IMR-90 (cell line): ENCODE measurements around the gene TJAP1. TPM values are rescaled to one million over a fixed set of nuclear protein-coding genes. Genes with fewer than 3 reads are reported as not detected.

ENCODE experiments used
- ATAC-seq: fragments of 200-7000 bp; cut with Tn5 transposase; 2 replicates; pipeline ENCODE4 v1.9.1; 2020; ENCODE audit warnings: low read depth, mild to moderate bottlenecking, moderate library complexity
- BruUV-seq: library from RNA; stranded (reverse); fragments of 400-500 nt; replicated peaks from 2 replicates; lab custom pipeline; 2021; lab: Mats Ljungman, UMichigan
- CTCF ChIA-PET: fragments of 300-600 bp; formaldehyde crosslinking; extraction: SDS; loops from one replicate; lab custom pipeline; 2021; ENCODE audit warnings: antibody characterized with exemption; lab: Yijun Ruan, JAX
- POLR2A ChIA-PET: fragments of 300-600 bp; sonication (Branson Sonifier 250); formaldehyde crosslinking; loops from one replicate; lab custom pipeline; 2022; ENCODE audit warnings: antibody characterized with exemption; ENCODE audit not compliant: unreplicated experiment; lab: Charles Lee
- DNase-seq: peaks from one replicate; pipeline ENCODE4 v3.0.0; 2013
- H2AFZ ChIP-seq: replicated peaks from 2 replicates; pipeline ENCODE3; 2013; ENCODE audit warnings: low read length, mild to moderate bottlenecking; ENCODE audit not compliant: poor library complexity
- H2AK5ac ChIP-seq: 2 replicates; pipeline ENCODE4 v1.6.1; 2013; ENCODE audit warnings: low read depth, low read length, inconsistent platforms
- H2AK9ac ChIP-seq: replicated peaks from 2 replicates; pipeline ENCODE3; 2013; ENCODE audit warnings: mild to moderate bottlenecking, low read depth, low read length, moderate library complexity; ENCODE audit not compliant: poor library complexity
- H2BK120ac ChIP-seq: 2 replicates; pipeline ENCODE4 v1.6.1; 2013; ENCODE audit warnings: low read depth, low read length, inconsistent platforms
- H2BK15ac ChIP-seq: 3 replicates; pipeline ENCODE4 v1.6.1; 2013; ENCODE audit warnings: low read depth, low read length, inconsistent platforms
- H2BK20ac ChIP-seq: 2 replicates; pipeline ENCODE4 v1.6.1; 2013; ENCODE audit warnings: low read depth, mild to moderate bottlenecking, inconsistent platforms, low read length, moderate library complexity
- H2BK5ac ChIP-seq: 2 replicates; pipeline ENCODE4 v1.6.1; 2013; ENCODE audit warnings: mild to moderate bottlenecking, low read depth, low read length, inconsistent platforms; ENCODE audit not compliant: poor library complexity, severe bottlenecking
- H3K14ac ChIP-seq: replicated peaks from 2 replicates; pipeline ENCODE4 v1.6.1; 2013; ENCODE audit warnings: low read depth, low read length, inconsistent platforms
- H3K18ac ChIP-seq: 2 replicates; pipeline ENCODE4 v1.6.1; 2013; ENCODE audit warnings: low read depth, low read length, control low read depth
- H3K23ac ChIP-seq: 2 replicates; pipeline ENCODE4 v1.6.1; 2013; ENCODE audit warnings: low read depth, low read length, inconsistent platforms
- H3K27ac ChIP-seq: 2 replicates; pipeline ENCODE4 v1.5.1; 2013; ENCODE audit warnings: mild to moderate bottlenecking, control low read depth, low read length; ENCODE audit not compliant: insufficient read depth
- H3K27me3 ChIP-seq: 2 replicates; pipeline ENCODE4 v1.6.1; 2013; ENCODE audit warnings: low read length; ENCODE audit not compliant: control insufficient read depth, insufficient read depth
- H3K36me3 ChIP-seq: 2 replicates; pipeline ENCODE4 v1.6.1; 2013; ENCODE audit warnings: low read length, mixed read lengths; ENCODE audit not compliant: control insufficient read depth, insufficient read depth
- H3K4ac ChIP-seq: 2 replicates; pipeline ENCODE4 v1.6.1; 2013; ENCODE audit warnings: low read depth, low read length, inconsistent platforms
- H3K4me1 ChIP-seq: 2 replicates; pipeline ENCODE4 v1.6.1; 2013; ENCODE audit warnings: low read length, mixed read lengths; ENCODE audit not compliant: control insufficient read depth, insufficient read depth
- H3K4me2 ChIP-seq: 2 replicates; pipeline ENCODE4 v1.6.1; 2013; ENCODE audit warnings: low read depth, mild to moderate bottlenecking, control low read depth, low read length, moderate library complexity
- H3K4me3 ChIP-seq: 2 replicates; pipeline ENCODE4 v1.5.1; 2013; ENCODE audit warnings: low read depth, mild to moderate bottlenecking, control low read depth, low read length, moderate library complexity; ENCODE audit not compliant: insufficient read depth
- H3K56ac ChIP-seq: 2 replicates; pipeline ENCODE4 v1.6.1; 2013; ENCODE audit warnings: low read length, inconsistent platforms; ENCODE audit not compliant: insufficient read depth; ENCODE audit errors: extremely low read depth
- H3K79me1 ChIP-seq, 2 experiments: 2 replicates each; pipeline ENCODE4 v1.6.1; 2013; ENCODE audit warnings: low read length in 2 of 2, inconsistent platforms in 1 of 2, low read depth in 1 of 2
- H3K9ac ChIP-seq: 2 replicates; pipeline ENCODE4 v1.6.1; 2013; ENCODE audit warnings: low read depth, low read length, control low read depth
- H3K9me1 ChIP-seq: 2 replicates; pipeline ENCODE4 v1.6.1; 2013; ENCODE audit warnings: low read length, inconsistent platforms; ENCODE audit not compliant: insufficient read depth
- H3K9me3 ChIP-seq: 2 replicates; pipeline ENCODE4 v1.6.1; 2013; ENCODE audit warnings: low read length; ENCODE audit not compliant: control insufficient read depth, insufficient read depth
- H4K20me1 ChIP-seq: 2 replicates; pipeline ENCODE4 v1.6.1; 2013; ENCODE audit warnings: low read length, inconsistent platforms; ENCODE audit not compliant: insufficient read depth
- H4K5ac ChIP-seq: 2 replicates; pipeline ENCODE4 v1.6.1; 2013; ENCODE audit warnings: mild to moderate bottlenecking, low read depth, low read length, control low read depth
- H4K8ac ChIP-seq, 2 experiments: 2 replicates each; pipeline ENCODE4 v1.6.1; 2013; ENCODE audit warnings: low read depth in 2 of 2, low read length in 2 of 2, control low read depth in 1 of 2, inconsistent platforms in 1 of 2
- H4K91ac ChIP-seq: 2 replicates; pipeline ENCODE4 v1.6.1; 2013; ENCODE audit warnings: low read depth, low read length, inconsistent platforms; ENCODE audit not compliant: insufficient read depth
- RAD21 ChIP-seq: IDR thresholded peaks from 2 replicates; pipeline ENCODE4 v1.6.1; 2012; ENCODE audit warnings: low read length, improper control_type of control experiment
- RFX5 ChIP-seq: IDR thresholded peaks from 2 replicates; pipeline ENCODE4 v1.8.0; 2012; ENCODE audit warnings: low read depth, mild to moderate bottlenecking, low read length, moderate library complexity
- WGBS, 2 experiments: methylation state at CpG; one replicate each; pipeline versions ENCODE4 v1.1.5 to v1.1.7; 2013; ENCODE audit warnings: missing lambda C conversion rate in 2 of 2; ENCODE audit not compliant: insufficient read length in 1 of 2; ENCODE audit errors: extremely low coverage in 2 of 2; 5-methylcytosine and 5-hydroxymethylcytosine counted together
- dilution Hi-C: fragments of 300-500 bp; cut with HindIII; formaldehyde crosslinking; loops from one replicate; pipeline ENCODE4 v1.14.3; 2018; ENCODE audit warnings: low sequenced_read_pairs; ENCODE audit not compliant: unreplicated experiment
- in situ Hi-C: fragments of 300-500 bp; cut with MboI; formaldehyde crosslinking; loops from 3 replicates; pipeline ENCODE4 v1.14.3; 2019; ENCODE audit warnings: low sequenced_read_pairs, inconsistent platforms, mixed read lengths
- intact Hi-C: fragments of 100-400 bp; cut with micrococcal nuclease; formaldehyde crosslinking; loops from 2 replicates; pipeline ENCODE4 v1.10.0; 2022
- polyA plus RNA-seq, 3 experiments: library from polyadenylated mRNA; depleted of rRNA; stranded (reverse); fragments of >200 nt; gene quantifications; 2 replicates each; pipeline ENCODE4 v1.2.3, GENCODE V29; 2012; ENCODE audit warnings: low replicate concordance in 1 of 3
- total RNA-seq: library from RNA; depleted of rRNA; stranded (reverse); fragments of >200 nt; gene quantifications from 2 replicates; pipeline ENCODE4 v1.2.3, GENCODE V29; 2012

The TJAP1 gene
- total and polyA plus RNA-seq, 2 of the 4 experiments (the other 2 are of a cell fraction) = 12.2 to 34.2 TPM

DNA sequence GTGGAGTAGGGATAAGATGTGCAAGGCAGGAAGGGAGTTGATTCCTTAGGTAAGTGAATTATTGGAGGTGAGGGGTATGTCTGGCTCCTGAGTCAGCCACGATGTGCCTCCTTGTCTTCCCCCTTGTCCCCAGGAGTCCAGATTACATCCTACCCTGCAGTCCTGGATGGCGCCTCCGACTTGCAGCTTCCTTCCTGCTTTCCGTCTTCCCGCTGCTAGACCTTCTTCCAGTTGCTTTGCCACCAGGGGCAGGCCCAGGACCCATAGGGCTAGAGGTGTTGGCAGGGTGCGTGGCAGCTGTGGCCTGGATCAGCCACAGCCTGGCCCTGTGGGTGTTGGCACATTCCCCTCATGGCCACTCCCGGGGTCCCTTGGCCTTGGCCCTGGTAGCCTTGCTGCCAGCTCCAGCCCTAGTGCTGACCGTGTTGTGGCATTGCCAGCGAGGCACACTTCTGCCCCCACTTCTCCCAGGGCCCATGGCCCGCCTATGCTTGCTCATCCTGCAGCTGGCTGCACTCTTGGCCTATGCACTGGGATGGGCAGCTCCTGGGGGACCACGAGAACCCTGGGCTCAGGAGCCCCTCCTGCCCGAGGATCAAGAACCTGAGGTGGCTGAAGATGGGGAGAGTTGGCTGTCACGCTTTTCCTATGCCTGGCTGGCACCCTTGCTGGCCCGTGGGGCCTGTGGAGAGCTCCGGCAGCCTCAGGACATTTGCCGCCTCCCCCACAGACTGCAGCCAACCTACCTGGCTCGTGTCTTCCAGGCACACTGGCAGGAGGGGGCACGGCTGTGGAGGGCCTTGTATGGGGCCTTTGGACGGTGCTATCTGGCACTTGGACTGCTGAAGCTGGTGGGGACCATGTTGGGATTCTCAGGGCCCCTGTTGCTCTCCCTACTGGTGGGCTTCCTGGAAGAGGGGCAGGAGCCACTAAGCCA is 45.1 kb upstream of the TJAP1 start:
- dilution Hi-C loops (no loop called here), intact Hi-C loops (no loop called here), in situ Hi-C loops (no loop called here)
- Histone ChIP-seq H2BK20ac (no peak overlapping the region), H3K79me1 (peaks cover 21 to 36% of the 10 kb centered on the region in 2 experiments), H3K4me2 (no peak overlapping the region), H2AFZ (no peak overlapping the region), H4K5ac (no peak overlapping the region), H2BK120ac (no peak overlapping the region), H2BK15ac (no peak overlapping the region), H4K20me1 (no peaks in the 10 kb centered on the region; the same call in 1 of the 2 replicates), H3K9me1 (peaks cover 21% of the 10 kb centered on the region; the same call in 1 of the 2 replicates), H3K14ac (no peak overlapping the region), H3K18ac (no peak overlapping the region), H3K27me3 (no peaks in the 10 kb centered on the region), H3K23ac (no peak overlapping the region), H3K36me3 (peaks cover 16% of the 10 kb centered on the region), H3K56ac (no peak overlapping the region), H2BK5ac (no peak overlapping the region), H3K9me3 (no peaks in the 10 kb centered on the region), H4K8ac (no peak overlapping the region), H3K4me3 (no peak overlapping the region), H2AK5ac (no peak overlapping the region), H2AK9ac (no peak overlapping the region), H3K9ac (no peak overlapping the region), H3K27ac (no peak overlapping the region), H4K91ac (no peak overlapping the region), H3K4ac (no peak overlapping the region), H3K4me1 (peaks cover 15% of the 10 kb centered on the region)
- ATAC-seq = no peak
- BruUV-seq = no TSS peak
- ChIA-PET CTCF (no interaction called here), POLR2A (no interaction called here)
- DNase-seq = no peak
- no peak for TF ChIP-seq RAD21
- no peak for TF ChIP-seq RFX5
- 100% methylated on average over 3 of the region's 19 CpGs; no CpG with 5 or more reads in 1 of the 2 experiments for WGBS, 2 experiments
